A673 (cell line): Measurements from ENCODE around the gene GJB6. TPM values are rescaled to one million over a fixed set of nuclear protein-coding genes. Genes with fewer than 3 reads are reported as not detected.

ENCODE experiments used
- BruUV-seq: library from RNA; stranded (reverse); fragments of 400-500 nt; replicated peaks from 2 replicates; lab custom pipeline; 2021; lab: Mats Ljungman, UMichigan
- CTCF ChIA-PET: fragments of 300-600 bp; sonication (Branson Sonifier 250); formaldehyde crosslinking; loops from one replicate; lab custom pipeline; 2022; ENCODE audit warnings: antibody characterized with exemption; lab: Charles Lee
- POLR2A ChIA-PET: fragments of 300-600 bp; sonication (Branson Sonifier 250); formaldehyde crosslinking; loops from one replicate; lab custom pipeline; 2022; ENCODE audit warnings: antibody characterized with exemption; ENCODE audit not compliant: low non-redundant PET; lab: Charles Lee
- DNase-seq: peaks from one replicate; pipeline ENCODE4 v3.0.0-alpha.2; 2015; ENCODE audit warnings: low spot score
- H3K27ac ChIP-seq: fragments of 200-600 bp; sonication (generic); 2 replicates; pipeline ENCODE4 v1.5.1; 2016; ENCODE audit warnings: mixed run types, low read depth, mild to moderate bottlenecking, mixed read lengths, antibody characterized with exemption, low read length; ENCODE audit not compliant: poor library complexity, severe bottlenecking
- H3K27me3 ChIP-seq: fragments of 200-600 bp; sonication (generic); replicated peaks from 2 replicates; pipeline ENCODE4 v1.6.1; 2017; ENCODE audit warnings: mixed run types, low read depth, mild to moderate bottlenecking, mixed read lengths, antibody characterized with exemption, low read length; ENCODE audit not compliant: insufficient read depth, poor library complexity
- H3K36me3 ChIP-seq: fragments of 200-600 bp; sonication (generic); 2 replicates; pipeline ENCODE4 v1.6.1; 2016; ENCODE audit warnings: mixed run types, mild to moderate bottlenecking, mixed read lengths, antibody characterized with exemption, low read length; ENCODE audit not compliant: insufficient read depth, poor library complexity, severe bottlenecking
- H3K4me1 ChIP-seq: fragments of 200-600 bp; sonication (generic); 2 replicates; pipeline ENCODE4 v1.6.1; 2017; ENCODE audit warnings: mixed run types, mild to moderate bottlenecking, mixed read lengths, antibody characterized with exemption, low read length; ENCODE audit not compliant: insufficient read depth, poor library complexity, severe bottlenecking
- H3K4me3 ChIP-seq: fragments of 200-600 bp; sonication (generic); 2 replicates; pipeline ENCODE4 v1.5.1; 2016; ENCODE audit warnings: low read depth, mixed run types, mild to moderate bottlenecking, mixed read lengths, low read length; ENCODE audit not compliant: poor library complexity, severe bottlenecking
- H3K9me3 ChIP-seq: fragments of 200-600 bp; sonication (generic); 2 replicates; pipeline ENCODE4 v1.6.1; 2016; ENCODE audit warnings: mixed run types, low read depth, mild to moderate bottlenecking, mixed read lengths, antibody characterized with exemption, low read length; ENCODE audit not compliant: poor library complexity, severe bottlenecking
- CTCF ChIP-seq: fragments of 300-800, 200-600 bp; sonication (generic); conservative IDR thresholded peaks from 2 replicates; pipeline ENCODE4 v1.5.1; 2017; ENCODE audit warnings: low read depth, mild to moderate bottlenecking, antibody characterized with exemption, low read length, moderate library complexity, mixed read lengths
- EZH2 ChIP-seq: fragments of 200-600 bp; sonication (generic); IDR thresholded peaks from 2 replicates; pipeline ENCODE4 v1.6.1; 2017; ENCODE audit warnings: borderline replicate concordance, low read depth, mild to moderate bottlenecking, mixed read lengths, antibody characterized with exemption, low read length; ENCODE audit not compliant: poor library complexity, severe bottlenecking
- intact Hi-C: fragments of 100-400 bp; cut with micrococcal nuclease; formaldehyde crosslinking; loops from one replicate; pipeline ENCODE4 v1.10.0; 2022; ENCODE audit not compliant: unreplicated experiment
- total RNA-seq: library from RNA; stranded (reverse); gene quantifications from 2 replicates; pipeline ENCODE4 v1.2.3, GENCODE V29; 2021

GJB6 gene
- total RNA-seq, 1 experiment from 2014 or later: not detected

DNA sequence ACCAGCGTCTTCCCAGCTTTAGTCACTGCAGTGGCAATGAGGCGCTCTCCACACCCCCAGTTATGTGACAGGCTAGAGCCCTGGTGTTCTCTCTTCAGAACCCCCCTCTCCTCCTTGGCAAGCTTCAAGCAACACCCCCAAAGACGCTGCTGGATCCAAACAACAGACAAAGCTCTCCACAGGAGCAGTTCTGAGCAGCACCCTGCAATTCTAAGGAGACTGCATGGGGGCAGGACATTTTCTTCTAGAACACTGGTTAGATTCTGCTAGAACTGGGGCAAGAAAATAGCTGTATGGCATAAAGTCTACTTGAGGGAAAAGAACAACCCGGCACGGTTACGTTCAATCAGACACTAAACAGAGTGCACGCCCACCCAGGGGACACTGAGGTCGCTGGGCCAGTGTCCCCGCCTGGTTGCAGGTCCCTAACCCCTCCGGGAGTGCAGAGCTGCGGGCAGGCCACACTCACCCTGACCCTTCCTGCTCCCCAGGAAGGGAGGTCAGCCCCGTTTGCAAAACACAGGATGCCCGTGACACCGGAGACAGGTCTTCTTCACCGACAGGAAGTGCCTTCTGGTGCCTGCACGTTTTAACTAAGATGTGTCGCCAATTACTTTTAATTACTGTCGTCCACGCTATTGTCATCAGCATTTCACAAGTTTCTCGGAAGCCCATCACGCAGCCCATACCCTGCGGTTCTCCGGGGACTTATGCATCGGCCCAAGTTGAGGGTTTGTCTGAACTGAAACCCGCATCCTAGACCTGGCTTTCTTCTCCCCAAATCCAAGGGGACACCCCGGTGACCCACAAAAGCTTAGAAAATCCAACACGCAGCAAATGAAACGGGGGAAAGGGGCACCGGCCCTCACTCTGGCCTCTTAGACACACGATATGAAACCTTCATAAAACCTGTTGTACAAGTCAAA is 943 bp downstream of the GJB6 start:
- intact Hi-C loops: no loop called here
- DNase-seq: no peak
- Histone ChIP-seq H3K36me3 (no peaks in the 10 kb centered on the region), H3K27me3 (peaks cover 52% of the 10 kb centered on the region), H3K9me3 (no peaks in the 10 kb centered on the region), H3K4me3 (no peak overlapping the region), H3K4me1 (no peaks in the 10 kb centered on the region), H3K27ac (no peak overlapping the region)
- ChIA-PET POLR2A (no interaction called here), CTCF (interaction anchor here (0.6 kb wide), 1 partner anchor 111 kb away, joined by 3 read pairs; no protein-coding TSS in a partner anchor)
- no peak for TF ChIP-seq CTCF
- TF ChIP-seq EZH2: no peak
- BruUV-seq: no TSS peak

DNA sequence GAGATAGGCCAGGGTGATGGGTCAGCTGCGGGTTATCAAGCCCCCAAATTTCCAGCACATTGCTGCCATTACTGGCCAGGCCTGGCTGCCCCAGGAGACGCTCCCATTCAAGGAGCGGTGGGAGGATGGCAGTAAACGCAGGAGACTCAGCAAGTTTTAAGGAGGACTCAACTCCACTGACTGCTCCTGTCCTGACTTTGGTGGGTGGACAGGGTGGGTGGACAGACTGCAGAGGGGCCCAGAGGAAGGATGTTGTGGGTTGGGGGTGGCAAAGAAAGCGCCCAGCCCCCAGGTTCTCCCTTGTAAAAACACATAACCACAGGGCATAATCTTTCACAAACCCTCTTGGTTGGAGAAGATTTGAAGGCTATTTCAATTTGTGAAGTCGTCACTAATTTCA is 4.4 kb downstream of the GJB6 start:
- no peak for DNase-seq
- H3K27me3 ChIP-seq: peaks cover 36% of the 10 kb centered on the region
- no peaks in the 10 kb centered on the region for H3K9me3 ChIP-seq
- BruUV-seq: no TSS peak
- no peaks in the 10 kb centered on the region for H3K36me3 ChIP-seq
- H3K27ac ChIP-seq: no peak overlapping the region
- TF ChIP-seq CTCF (no peak), EZH2 (no peak)
- no peaks in the 10 kb centered on the region for H3K4me1 ChIP-seq
- no peak overlapping the region for H3K4me3 ChIP-seq
- POLR2A ChIA-PET: no interaction called here
- CTCF ChIA-PET: interaction anchor here (0.7 kb wide), 1 partner anchor 610 kb away, joined by 3 read pairs; no protein-coding TSS in a partner anchor
- intact Hi-C loops: no loop called here

GRCh38 chr13:20227288-20227687 is 4.8 kb downstream of the GJB6 start:
- POLR2A ChIA-PET: no interaction called here
- CTCF ChIA-PET: no interaction called here
- Histone ChIP-seq H3K27me3 (peaks cover 31% of the 10 kb centered on the region), H3K27ac (no peak overlapping the region), H3K36me3 (no peaks in the 10 kb centered on the region), H3K4me1 (no peaks in the 10 kb centered on the region), H3K4me3 (no peak overlapping the region), H3K9me3 (no peaks in the 10 kb centered on the region)
- DNase-seq: no peak
- TF ChIP-seq EZH2 (no peak), CTCF (no peak)
- BruUV-seq: no TSS peak
- intact Hi-C loops: no loop called here
